ENCODE data around the gene MAN2A2. TPM values are rescaled to one million over a fixed set of nuclear protein-coding genes. Genes with fewer than 3 reads are reported as not detected.

The MAN2A2 gene
- total and polyA plus RNA-seq, 2 of the 8 experiments (the other 6 are each of a cell fraction or from before 2014, with no cell fraction given), result 23.1 to 29.7 TPM

DNA sequence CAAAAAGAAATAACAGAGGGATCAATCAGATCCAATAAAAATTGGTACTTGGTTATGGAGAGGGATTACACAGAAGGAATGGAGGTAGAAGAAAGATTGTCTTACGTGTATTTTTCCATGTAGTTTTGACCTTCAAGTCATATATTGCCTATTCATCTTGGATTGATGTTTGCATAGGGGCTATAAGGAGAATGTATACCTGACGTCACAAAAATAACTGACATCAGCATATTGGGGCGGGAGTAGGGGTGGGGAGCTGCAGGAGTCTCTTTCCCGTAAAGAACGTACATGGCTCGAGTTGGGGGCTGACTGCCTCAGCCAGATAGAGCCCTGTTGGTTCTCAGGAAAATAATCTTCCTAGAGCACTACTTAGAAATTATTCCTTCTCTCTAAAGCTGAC, 40.6 kb upstream of the MAN2A2 start:
- Histone ChIP-seq H3K36me3 (ENCODE audit: control insufficient read depth in 2 of 4, insufficient read depth in 4 of 4, low read length in 3 of 4) (no peaks in the 10 kb centered on the region), H3K27ac (ENCODE audit: low read depth, low read length) (no peak overlapping the region), H2AFZ (ENCODE audit: low read length) (no peak overlapping the region), H3K4me3 (ENCODE audit: extremely low read depth in 1 of 4, insufficient read depth in 2 of 4, low read depth in 3 of 4, low read length in 4 of 4) (no peak overlapping the region), H3K56ac (replicated peaks; ENCODE audit: insufficient read length, low read depth, low read length) (no peak overlapping the region), H3K4ac (replicated peaks; ENCODE audit: insufficient read length, low read depth, low read length) (no peak overlapping the region), H3K4me1 (replicated peaks in 1 of 4; ENCODE audit: control insufficient read depth in 3 of 4, insufficient read depth in 4 of 4, low read length in 3 of 4) (peaks cover 0 to 8% (median 5%) of the 10 kb centered on the region in 4 experiments; a peak in 6 of 7 replicates), H3K9ac (replicated peaks in 1 of 4; ENCODE audit: extremely low read depth in 1 of 4, low read depth in 3 of 4, low read length in 3 of 4) (no peak overlapping the region), H3K9me3 (ENCODE audit: insufficient read depth in 2 of 2, low read depth in 1 of 2, low read length in 1 of 2) (no peaks in the 10 kb centered on the region), H3K18ac (ENCODE audit: extremely low read depth, low read length) (no peak overlapping the region), H2BK20ac (ENCODE audit: low read length) (no peak overlapping the region), H2BK120ac (replicated peaks; ENCODE audit: low read depth, low read length) (no peak overlapping the region), H3K4me2 (ENCODE audit: insufficient read depth in 1 of 2, low read depth in 2 of 2, low read length in 2 of 2) (no peak overlapping the region), H3K27me3 (replicated peaks in 1 of 4; ENCODE audit: control insufficient read depth in 3 of 4, extremely low read depth in 1 of 4, insufficient read depth in 3 of 4, low read length in 3 of 4) (no peaks in the 10 kb centered on the region), H4K5ac (ENCODE audit: insufficient read length, low read depth, low read length) (no peak overlapping the region), H2BK12ac (ENCODE audit: low read depth, low read length) (no peak overlapping the region), H3K23me2 (ENCODE audit: low read depth, low read length) (peaks cover 1% of the 10 kb centered on the region; the same call in 1 of the 2 replicates), H4K8ac (ENCODE audit: extremely low read depth, insufficient read depth, low read length) (no peak overlapping the region), H4K91ac (replicated peaks; ENCODE audit: insufficient read length, low read length) (no peak overlapping the region), H3K79me1 (ENCODE audit: low read depth, low read length) (no peaks in the 10 kb centered on the region), H2BK15ac (ENCODE audit: low read length) (no peak overlapping the region), H4K20me1 (replicated peaks in 1 of 2; ENCODE audit: control insufficient read depth in 1 of 2, insufficient read depth in 2 of 2, low read length in 2 of 2) (no peaks in the 10 kb centered on the region), H3K79me2 (ENCODE audit: control insufficient read depth in 1 of 2, insufficient read depth in 2 of 2, low read length in 2 of 2) (no peaks in the 10 kb centered on the region), H2BK5ac (ENCODE audit: low read depth, low read length) (no peak overlapping the region), H2AK5ac (ENCODE audit: low read depth, low read length) (no peak overlapping the region), H3K23ac (ENCODE audit: insufficient read length) (no peak overlapping the region), H3K14ac (ENCODE audit: insufficient read length) (no peak overlapping the region)
- DNase-seq (ENCODE audit: low read depth in 1 of 2, low spot score in 2 of 2), result no peak
- no peak for FAIRE-seq
- CTCF ChIA-PET (ENCODE audit: partially characterized antibody), result interaction anchor here (1.8 kb wide), 1 partner anchor 19 kb away, joined by 7 read pairs; no protein-coding TSS in a partner anchor
- WGBS, 2 experiments (ENCODE audit: extremely low coverage in 1 of 2, insufficient coverage in 1 of 2, insufficient read length in 1 of 2, insufficient replicate concordance in 2 of 2, low coverage in 1 of 2, low lambda C conversion rate in 2 of 2, missing lambda C conversion rate in 1 of 2), result 95% methylated on average over 6 of the region's 6 CpGs; no CpG with 5 or more reads in 1 of the 2 experiments
- POLR2A ChIA-PET (ENCODE audit: partially characterized antibody), result no interaction called here
- TF ChIP-seq EP300 (IDR thresholded peaks at IDR 0.05; ENCODE audit: borderline replicate concordance in 1 of 2, low read depth in 2 of 2, low read length in 2 of 2) (no peak), NANOG (IDR thresholded peaks at IDR 0.05; ENCODE audit: insufficient read depth, low read depth, low read length, poor library complexity, severe bottlenecking) (no peak), BACH1 (IDR thresholded peaks at IDR 0.05; ENCODE audit: low read length) (no peak), GTF2F1 (IDR thresholded peaks at IDR 0.05; ENCODE audit: borderline replicate concordance, low read depth, low read length) (no peak), TAF7 (optimal IDR thresholded peaks at IDR 0.05; ENCODE audit: borderline replicate concordance, low read depth, low read length) (no peak), EZH2 (IDR thresholded peaks at IDR 0.05; ENCODE audit: low read depth, low read length, severe bottlenecking) (no peak), SP4 (IDR thresholded peaks at IDR 0.05; ENCODE audit: low read length) (no peak), TEAD4 (IDR thresholded peaks at IDR 0.05; ENCODE audit: low read depth, low read length) (no peak), ASH2L (IDR thresholded peaks at IDR 0.05; ENCODE audit: low read length) (no peak), SRF (IDR thresholded peaks at IDR 0.05; ENCODE audit: low read depth, low read length) (no peak), CBX5 (IDR thresholded peaks at IDR 0.05; ENCODE audit: low read depth, low read length) (no peak), RXRA (IDR thresholded peaks at IDR 0.05; ENCODE audit: insufficient read depth, low read depth, low read length) (no peak), JUND (IDR thresholded peaks at IDR 0.05; ENCODE audit: low read length) (no peak), NRF1 (IDR thresholded peaks at IDR 0.05; ENCODE audit: low read depth, low read length) (no peak), RAD21 (IDR thresholded peaks at IDR 0.05 in 1 of 2, conservative IDR thresholded peaks at IDR 0.05 in 1 of 2; ENCODE audit: low read depth in 2 of 2, low read length in 2 of 2) (no peak)
